ENCODE results near the gene ADCYAP1R1.

The ADCYAP1R1 gene

GRCh38 chr7:31123726-31124125 is 71.6 kb downstream of the ADCYAP1R1 start:
- Histone ChIP-seq H3F3A (ENCODE audit: control insufficient read depth, insufficient read depth) (no peaks in the 10 kb centered on the region), H3K9me2 (replicated peaks; ENCODE audit: control insufficient read depth, low read length) (no peaks in the 10 kb centered on the region), H4K20me1 (ENCODE audit: control insufficient read depth, insufficient read depth, low read depth, low read length) (no peaks in the 10 kb centered on the region), H3K36me3 (ENCODE audit: control insufficient read depth, low read length) (no peaks in the 10 kb centered on the region), H3K4me1 (ENCODE audit: control insufficient read depth, low read length) (no peaks in the 10 kb centered on the region), H3K79me2 (ENCODE audit: control insufficient read depth, low read length) (no peaks in the 10 kb centered on the region), H3K9me3 (ENCODE audit: control insufficient read depth, insufficient read depth, low read length) (no peaks in the 10 kb centered on the region), H3K4me2 (ENCODE audit: low read length) (no peak overlapping the region), H3K27me3 (ENCODE audit: control insufficient read depth, low read length) (peaks cover 8% of the 10 kb centered on the region; the same call in 1 of the 2 replicates), H3K4me3 (ENCODE audit: low read length) (no peak overlapping the region), H3K27ac (ENCODE audit: low read depth, low read length) (no peak overlapping the region)
- TF ChIP-seq CTCF (IDR thresholded peaks at IDR 0.05; ENCODE audit: low read depth, low read length, poor library complexity, severe bottlenecking) (no peak), EZH2phosphoT487 (IDR thresholded peaks at IDR 0.05; ENCODE audit: borderline replicate concordance, low read length) (no peak)

DNA sequence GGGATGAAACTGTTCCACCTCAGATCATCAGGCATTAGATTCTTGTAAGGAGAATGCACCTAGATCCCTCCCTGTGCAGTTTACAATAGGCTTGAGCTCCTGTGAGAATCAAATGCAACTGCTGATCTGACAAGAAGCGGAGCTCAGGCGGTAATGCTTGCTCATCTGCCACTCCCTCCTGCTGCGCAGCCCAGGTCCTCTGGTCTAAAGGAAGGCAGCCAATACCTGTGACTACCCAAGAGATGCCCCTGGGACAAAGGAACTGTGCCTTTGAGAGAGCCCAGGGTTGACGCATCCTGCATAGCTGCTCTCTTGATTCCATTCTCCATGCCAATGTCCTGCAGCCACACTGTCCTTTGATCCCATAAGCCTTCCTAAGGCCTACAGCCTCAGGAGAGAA is 73.1 kb downstream of the ADCYAP1R1 start:
- Histone ChIP-seq H3K4me3 (ENCODE audit: low read length) (no peak overlapping the region), H3K9me3 (ENCODE audit: control insufficient read depth, insufficient read depth, low read length) (no peaks in the 10 kb centered on the region), H3K4me2 (ENCODE audit: low read length) (no peak overlapping the region), H3K36me3 (ENCODE audit: control insufficient read depth, low read length) (no peaks in the 10 kb centered on the region), H3K27me3 (ENCODE audit: control insufficient read depth, low read length) (no peaks in the 10 kb centered on the region), H3K27ac (ENCODE audit: low read depth, low read length) (no peak overlapping the region), H3K4me1 (ENCODE audit: control insufficient read depth, low read length) (no peaks in the 10 kb centered on the region), H4K20me1 (ENCODE audit: control insufficient read depth, insufficient read depth, low read depth, low read length) (no peaks in the 10 kb centered on the region), H3K79me2 (ENCODE audit: control insufficient read depth, low read length) (no peaks in the 10 kb centered on the region), H3K9me2 (replicated peaks; ENCODE audit: control insufficient read depth, low read length) (no peaks in the 10 kb centered on the region), H3F3A (ENCODE audit: control insufficient read depth, insufficient read depth) (no peaks in the 10 kb centered on the region)
- TF ChIP-seq EZH2phosphoT487 (IDR thresholded peaks at IDR 0.05; ENCODE audit: borderline replicate concordance, low read length) (no peak), CTCF (IDR thresholded peaks at IDR 0.05; ENCODE audit: low read depth, low read length, poor library complexity, severe bottlenecking) (no peak)

DNA sequence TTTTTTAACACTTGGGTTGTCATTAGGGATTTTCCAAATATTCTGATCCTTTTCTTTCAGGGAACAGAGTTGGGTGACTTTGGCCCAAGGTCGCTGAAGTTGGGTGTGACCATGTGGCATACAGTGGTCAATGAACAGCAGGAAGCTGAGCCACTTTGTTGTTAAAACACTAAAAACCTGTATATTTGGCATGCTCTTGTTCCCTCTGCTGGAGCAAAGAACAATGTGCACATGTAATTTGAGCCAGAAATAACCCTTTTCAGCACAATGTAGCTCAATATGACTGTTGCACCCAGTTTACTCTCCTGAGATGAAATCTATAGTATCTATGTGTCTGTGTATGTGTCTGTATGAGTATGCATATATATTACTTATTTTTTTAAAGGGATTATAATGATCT is 74.9 kb downstream of the ADCYAP1R1 start:
- Histone ChIP-seq H4K20me1 (ENCODE audit: control insufficient read depth, insufficient read depth, low read depth, low read length) (no peaks in the 10 kb centered on the region), H3F3A (ENCODE audit: control insufficient read depth, insufficient read depth) (no peaks in the 10 kb centered on the region), H3K4me1 (ENCODE audit: control insufficient read depth, low read length) (no peaks in the 10 kb centered on the region), H3K9me2 (replicated peaks; ENCODE audit: control insufficient read depth, low read length) (no peaks in the 10 kb centered on the region), H3K27me3 (ENCODE audit: control insufficient read depth, low read length) (no peaks in the 10 kb centered on the region), H3K4me3 (ENCODE audit: low read length) (no peak overlapping the region), H3K4me2 (ENCODE audit: low read length) (no peak overlapping the region), H3K9me3 (ENCODE audit: control insufficient read depth, insufficient read depth, low read length) (no peaks in the 10 kb centered on the region), H3K36me3 (ENCODE audit: control insufficient read depth, low read length) (no peaks in the 10 kb centered on the region), H3K79me2 (ENCODE audit: control insufficient read depth, low read length) (no peaks in the 10 kb centered on the region), H3K27ac (ENCODE audit: low read depth, low read length) (no peak overlapping the region)
- TF ChIP-seq EZH2phosphoT487 (IDR thresholded peaks at IDR 0.05; ENCODE audit: borderline replicate concordance, low read length): no peak
- TF ChIP-seq CTCF (IDR thresholded peaks at IDR 0.05; ENCODE audit: low read depth, low read length, poor library complexity, severe bottlenecking): no peak

DNA sequence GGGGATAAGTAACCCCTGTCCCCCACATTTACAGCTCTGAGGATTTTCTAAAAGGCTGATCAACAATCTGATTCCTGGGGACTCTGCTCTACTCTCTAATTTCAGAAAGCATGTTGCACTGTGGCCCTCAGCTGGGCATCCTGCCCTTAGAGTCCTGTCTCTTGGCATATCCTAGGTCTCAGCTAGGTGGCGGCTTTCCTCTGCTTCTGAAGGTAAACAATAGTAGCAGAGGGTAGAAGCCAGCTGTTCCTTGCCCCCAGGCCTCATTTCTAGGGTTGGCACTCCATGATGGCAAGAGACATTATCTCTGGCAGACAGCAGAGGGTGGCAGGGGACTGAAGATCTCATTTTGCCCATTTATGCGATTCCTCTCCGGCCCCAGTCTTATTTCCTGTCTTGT is 77.0 kb downstream of the ADCYAP1R1 start:
- H3K27me3 ChIP-seq (ENCODE audit: control insufficient read depth, low read length): peaks cover 5% of the 10 kb centered on the region; the same call in 1 of the 2 replicates
- TF ChIP-seq CTCF (IDR thresholded peaks at IDR 0.05; ENCODE audit: low read depth, low read length, poor library complexity, severe bottlenecking): no peak
- TF ChIP-seq EZH2phosphoT487 (IDR thresholded peaks at IDR 0.05; ENCODE audit: borderline replicate concordance, low read length): no peak
- H3K4me2 ChIP-seq (ENCODE audit: low read length): no peak overlapping the region
- no peaks in the 10 kb centered on the region for H3K79me2 ChIP-seq (ENCODE audit: control insufficient read depth, low read length)
- no peaks in the 10 kb centered on the region for H3K9me2 ChIP-seq (replicated peaks; ENCODE audit: control insufficient read depth, low read length)
- H3F3A ChIP-seq (ENCODE audit: control insufficient read depth, insufficient read depth): no peaks in the 10 kb centered on the region
- H3K36me3 ChIP-seq (ENCODE audit: control insufficient read depth, low read length): no peaks in the 10 kb centered on the region
- H3K4me3 ChIP-seq (ENCODE audit: low read length): no peak overlapping the region
- H3K4me1 ChIP-seq (ENCODE audit: control insufficient read depth, low read length): no peaks in the 10 kb centered on the region
- H3K9me3 ChIP-seq (ENCODE audit: control insufficient read depth, insufficient read depth, low read length): no peaks in the 10 kb centered on the region
- H4K20me1 ChIP-seq (ENCODE audit: control insufficient read depth, insufficient read depth, low read depth, low read length): no peaks in the 10 kb centered on the region
- H3K27ac ChIP-seq (ENCODE audit: low read depth, low read length): no peak overlapping the region

Data from DOHH2 (cell line).